GM18502 (cell line): ENCODE measurements around the gene SH3RF3.

Experiments used
- ATAC-seq: cut with Tn5 transposase; IDR thresholded peaks from one replicate; pipeline ENCODE4 v1.9.1; 2021; ENCODE audit warnings: mild to moderate bottlenecking; ENCODE audit not compliant: unreplicated experiment, poor library complexity

Gene SH3RF3

GRCh38 chr2:109196081-109196875 lies 67.3 kb downstream of the SH3RF3 start:
- ATAC-seq, result no peak

GRCh38 chr2:109197491-109198418 lies 68.8 kb downstream of the SH3RF3 start:
- no peak for ATAC-seq

GRCh38 chr2:109199790-109200189 lies 70.8 kb downstream of the SH3RF3 start:
- no peak for ATAC-seq

- ATAC-seq, result no peak
Measured at GRCh38 chr2:109200616-109201464, 71.8 kb downstream of the SH3RF3 start.

GRCh38 chr2:109201465-109202327 lies 72.7 kb downstream of the SH3RF3 start:
- no peak for ATAC-seq

GRCh38 chr2:109202486-109202885 lies 73.5 kb downstream of the SH3RF3 start:
- ATAC-seq, result no peak

- ATAC-seq, result no peak
Measured at GRCh38 chr2:109203246-109204011, 74.4 kb downstream of the SH3RF3 start.

- ATAC-seq, result no peak
Measured at GRCh38 chr2:109204412-109204811, 75.4 kb downstream of the SH3RF3 start.

- ATAC-seq, result no peak
Measured at GRCh38 chr2:109205447-109205846, 76.4 kb downstream of the SH3RF3 start.

- no peak for ATAC-seq
Measured at GRCh38 chr2:109206569-109207146, 77.7 kb downstream of the SH3RF3 start.

- no peak for ATAC-seq
Measured at GRCh38 chr2:109207176-109207575, 78.2 kb downstream of the SH3RF3 start.

- no peak for ATAC-seq
Measured at GRCh38 chr2:109208071-109208950, 79.3 kb downstream of the SH3RF3 start.

GRCh38 chr2:109208951-109209335 lies 79.9 kb downstream of the SH3RF3 start:
- ATAC-seq, result no peak

GRCh38 chr2:109209412-109209811 lies 80.4 kb downstream of the SH3RF3 start:
- no peak for ATAC-seq

- no peak for ATAC-seq
Measured at GRCh38 chr2:109209941-109210340, 80.9 kb downstream of the SH3RF3 start.

- ATAC-seq, result no peak
Measured at GRCh38 chr2:109210431-109211200, 81.6 kb downstream of the SH3RF3 start.

- no peak for ATAC-seq
Measured at GRCh38 chr2:109211315-109211714, 82.3 kb downstream of the SH3RF3 start.
